Body of pancreas (tissue), 4 donors: ENCODE results near the gene USH2A.

Source experiments
- CTCF ChIP-seq, 7 experiments: fragments of 450-650 bp in 4 of 7; fragments of 200-600 bp in 3 of 7; sonication (generic) in 3 of 7; IDR thresholded peaks; one replicate each; pipeline ENCODE4 v1.5.1; 2016 to 2019; ENCODE audit warnings: antibody characterized with exemption in 7 of 7
- POLR2A ChIP-seq, 3 donors: fragments of 450-650 bp; IDR thresholded peaks; one replicate each; pipeline ENCODE4 v1.6.1; 2016; ENCODE audit warnings: antibody characterized with exemption in 3 of 3, mild to moderate bottlenecking in 2 of 3

DNA sequence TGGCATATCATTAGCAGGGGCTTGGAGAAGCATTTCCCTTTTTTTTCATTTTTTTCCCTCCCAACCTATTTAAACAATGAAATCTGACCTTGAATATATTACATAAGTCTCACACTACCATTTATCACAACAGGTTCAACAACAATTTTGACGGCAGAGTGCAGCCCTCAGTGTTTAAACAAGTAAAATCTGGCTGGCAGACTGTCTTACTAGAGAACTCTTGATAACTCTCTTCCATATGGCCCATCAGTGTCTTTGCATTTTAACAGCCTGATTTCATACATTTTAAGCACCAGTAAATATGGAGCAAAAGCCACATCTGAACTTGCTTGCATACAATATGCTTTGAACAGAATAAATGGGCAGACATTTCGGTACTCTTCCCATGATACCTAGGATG lies 643.1 kb downstream of the USH2A start:
- TF ChIP-seq POLR2A (IDR thresholded peaks at IDR 0.05) (no peak), CTCF (IDR thresholded peaks at IDR 0.05) (no peak)
